GM18909 (cell line): ENCODE measurements around the gene CTCF.

Experiments used
- ATAC-seq: cut with Tn5 transposase; IDR thresholded peaks from one replicate; pipeline ENCODE4 v1.9.1; 2021; ENCODE audit warnings: mild to moderate bottlenecking; ENCODE audit not compliant: unreplicated experiment, poor library complexity

Gene CTCF

GRCh38 chr16:67674851-67675578 lies 112.7 kb downstream of the CTCF start:
- ATAC-seq: no peak

DNA sequence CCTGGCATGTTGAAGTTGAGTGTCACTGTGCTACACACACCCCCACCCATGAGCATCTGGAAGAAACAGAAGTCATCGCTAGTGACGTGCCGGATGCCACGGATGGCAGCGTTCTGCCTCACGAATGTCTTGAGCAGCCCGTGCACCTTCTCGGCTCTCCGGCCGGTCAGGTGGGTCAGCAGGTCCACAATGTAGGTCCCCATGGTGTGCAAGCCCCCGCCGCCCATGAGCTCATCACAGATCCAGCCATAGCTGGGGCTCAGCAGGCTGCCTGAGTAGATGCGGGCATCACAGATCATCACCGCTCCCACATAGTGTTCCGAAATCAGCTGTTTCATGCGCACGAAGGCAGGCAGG lies 113.2 kb downstream of the CTCF start:
- no peak for ATAC-seq

DNA sequence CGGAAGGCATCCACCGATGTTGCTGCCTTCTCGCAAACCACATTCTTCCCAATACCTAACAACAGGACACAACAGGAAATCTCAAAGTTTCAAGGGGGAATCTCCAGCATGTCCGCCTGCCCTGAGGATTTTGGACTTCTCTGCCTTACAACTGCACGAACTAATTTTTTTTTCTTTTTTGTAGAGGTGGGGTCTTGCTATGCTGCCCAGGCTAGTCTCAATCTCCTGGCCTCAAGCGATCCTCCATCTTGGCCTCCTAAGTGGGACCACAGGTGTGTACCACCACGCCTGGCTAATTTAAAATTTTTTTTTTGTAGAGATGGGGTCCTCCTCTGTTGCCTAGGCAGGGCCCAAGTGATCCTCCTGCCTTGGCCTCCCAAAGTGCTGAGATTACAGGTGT lies 113.7 kb downstream of the CTCF start:
- no peak for ATAC-seq

GRCh38 chr16:67676516-67676915 lies 114.2 kb downstream of the CTCF start:
- ATAC-seq: no peak

GRCh38 chr16:67676939-67677338 lies 114.6 kb downstream of the CTCF start:
- no peak for ATAC-seq

- ATAC-seq: no peak
Measured at GRCh38 chr16:67677712-67678111, 115.4 kb downstream of the CTCF start.

DNA sequence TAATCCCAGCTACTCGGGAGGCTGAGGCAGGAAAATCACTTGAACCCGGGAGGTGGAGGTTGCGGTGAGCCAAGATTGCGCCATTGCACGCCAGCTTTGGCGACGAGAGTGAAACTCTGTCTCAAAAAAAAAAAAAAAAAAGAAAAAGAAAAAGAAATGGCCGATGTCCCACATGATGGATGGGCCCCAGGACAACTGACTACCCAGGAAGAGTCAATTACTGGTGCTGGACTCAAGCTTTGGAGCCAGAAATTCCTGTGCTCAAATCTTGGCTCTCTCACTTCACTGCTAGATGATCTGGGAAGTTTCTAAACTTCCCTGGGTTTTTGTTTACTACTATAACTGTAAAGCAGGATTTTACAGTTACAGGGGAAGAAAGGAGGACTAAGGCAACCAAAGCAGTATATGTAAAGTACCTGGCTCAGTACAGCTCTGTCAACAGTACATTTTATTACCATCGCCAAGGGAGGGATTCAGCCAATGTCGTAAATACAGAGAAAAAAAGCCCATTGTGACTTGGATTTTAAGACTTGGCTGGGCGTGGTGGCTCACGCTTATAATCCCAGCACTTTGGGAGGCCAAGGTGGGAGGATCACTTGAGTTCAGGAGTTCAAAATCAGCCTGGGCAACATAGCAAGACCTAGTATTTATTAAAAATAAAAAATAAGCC lies 116.2 kb downstream of the CTCF start:
- no peak for ATAC-seq

GRCh38 chr16:67679935-67680897 lies 117.9 kb downstream of the CTCF start:
- no peak for ATAC-seq

- no peak for ATAC-seq
Measured at GRCh38 chr16:67683767-67684166, 121.4 kb downstream of the CTCF start.

DNA sequence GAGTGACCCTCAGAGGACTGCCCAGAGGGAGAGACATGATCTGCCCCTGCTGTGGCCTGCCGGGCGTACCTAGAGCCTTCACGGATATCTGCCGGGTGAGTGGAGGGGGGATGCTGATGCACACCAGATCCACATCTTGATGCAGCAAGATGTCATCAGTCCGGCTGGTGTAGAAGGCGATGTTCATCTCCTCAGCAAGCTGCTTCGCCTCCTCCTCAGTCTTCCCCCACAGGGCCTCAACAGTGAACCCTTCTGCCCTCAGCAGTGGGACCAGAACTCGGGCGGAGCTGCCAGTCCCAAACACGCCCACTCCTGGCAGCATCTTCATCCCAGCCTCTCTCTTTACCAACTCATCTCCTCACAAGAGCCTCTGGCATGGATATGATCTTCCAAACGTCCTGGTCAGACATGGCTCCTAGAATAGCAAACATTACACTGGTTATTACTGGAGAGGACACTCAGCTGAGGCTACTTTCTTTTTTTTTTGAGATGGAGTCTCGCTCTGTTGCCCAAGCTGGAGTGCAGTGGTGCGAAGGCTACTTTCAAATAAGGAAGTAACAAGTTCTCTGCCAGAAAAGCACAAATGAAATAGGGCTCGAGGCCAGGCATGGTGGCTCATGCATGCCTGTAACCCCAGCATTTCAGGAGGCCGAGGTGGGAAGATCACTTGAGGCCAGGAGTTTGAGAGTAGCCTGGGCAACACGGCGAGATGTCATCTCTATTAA lies 123.2 kb downstream of the CTCF start:
- ATAC-seq: no peak
